Natural killer cell (primary cell): ENCODE measurements around the gene TIGD6. TPM values are rescaled to one million over a fixed set of nuclear protein-coding genes. Genes with fewer than 3 reads are reported as not detected.
A peak's percentile ranks its signal among the peaks of the same experiment; 100 is the strongest.

Experiments
- ATAC-seq, 3 donors: fragments of 150-1000 bp in 2 of 3; fragments of 200-7000 bp in 1 of 3; cut with Tn5 transposase; 1 replicate in 1 of 3; 2 replicates in 2 of 3; pipeline ENCODE4 v1.10.0; 2021; ENCODE audit warnings: mild to moderate bottlenecking in 2 of 3, moderate library complexity in 2 of 3
- DNase-seq, 2 donors: peaks; one replicate each; pipeline versions ENCODE4 v3.0.0 to v3.0.0-alpha.2; 2013 to 2021; ENCODE audit warnings: mixed read lengths in 1 of 2
- H3K27ac ChIP-seq: one replicate; pipeline ENCODE4 v1.5.1; 2013; ENCODE audit warnings: mild to moderate bottlenecking, low read length
- H3K27me3 ChIP-seq: one replicate; pipeline ENCODE4 v1.6.1; 2013; ENCODE audit warnings: low read length; ENCODE audit not compliant: control insufficient read depth, insufficient read depth
- H3K36me3 ChIP-seq: one replicate; pipeline ENCODE4 v1.6.1; 2013; ENCODE audit warnings: low read length; ENCODE audit not compliant: control insufficient read depth, insufficient read depth
- H3K4me1 ChIP-seq: one replicate; pipeline ENCODE4 v1.6.1; 2013; ENCODE audit warnings: low read length; ENCODE audit not compliant: control insufficient read depth, insufficient read depth
- H3K4me3 ChIP-seq: one replicate; pipeline ENCODE4 v1.5.1; 2013; ENCODE audit warnings: low read length
- H3K9me3 ChIP-seq: one replicate; pipeline ENCODE4 v1.6.1; 2013; ENCODE audit warnings: low read length; ENCODE audit not compliant: control insufficient read depth, insufficient read depth
- H3K27ac Mint-ChIP-seq, 2 donors: one replicate each; pipeline ENCODE4 v1.8.0; 2022; ENCODE audit warnings: mild to moderate bottlenecking in 2 of 2, mixed read lengths in 2 of 2, moderate library complexity in 1 of 2
- H3K27me3 Mint-ChIP-seq, 2 donors: one replicate each; pipeline ENCODE4 v1.8.0; 2022; ENCODE audit warnings: low read depth in 2 of 2, mixed read lengths in 2 of 2
- H3K36me3 Mint-ChIP-seq: one replicate; pipeline ENCODE4 v1.8.0; 2022; ENCODE audit warnings: mixed read lengths
- H3K4me1 Mint-ChIP-seq, 2 donors: one replicate each; pipeline ENCODE4 v1.8.0; 2022; ENCODE audit warnings: mixed read lengths in 2 of 2
- H3K4me3 Mint-ChIP-seq: one replicate; pipeline ENCODE4 v1.8.0; 2022; ENCODE audit warnings: mild to moderate bottlenecking, moderate library complexity, mixed read lengths
- H3K9me3 Mint-ChIP-seq, 2 donors: one replicate each; pipeline ENCODE4 v1.8.0; 2022; ENCODE audit warnings: mixed read lengths in 2 of 2
- CTCF ChIP-seq: fragments of 200-600 bp; IDR thresholded peaks from one replicate; pipeline ENCODE4 v1.8.0; 2022; ENCODE audit warnings: antibody characterized with exemption
- WGBS: methylation state at CpG from one replicate; pipeline ENCODE4 v1.1.7; 2013; ENCODE audit warnings: missing lambda C conversion rate; ENCODE audit not compliant: insufficient coverage; 5-methylcytosine and 5-hydroxymethylcytosine counted together
- intact Hi-C: fragments of 100-400 bp; cut with micrococcal nuclease; formaldehyde crosslinking; loops from one replicate; pipeline ENCODE4 v1.14.2; 2022
- total RNA-seq, 4 donors: library from RNA; stranded (reverse); fragments of 120-200 nt in 1 of 4; gene quantifications; one replicate each; pipeline versions ENCODE4 v1.2.3 to v1.2.4, GENCODE V29; 2013 to 2022

The TIGD6 gene
- total RNA-seq, 3 donors from 2014 or later (not counting 1 experiment from before 2014, with no cell fraction given): 1.8 to 3.9 (median 2.5) TPM

DNA sequence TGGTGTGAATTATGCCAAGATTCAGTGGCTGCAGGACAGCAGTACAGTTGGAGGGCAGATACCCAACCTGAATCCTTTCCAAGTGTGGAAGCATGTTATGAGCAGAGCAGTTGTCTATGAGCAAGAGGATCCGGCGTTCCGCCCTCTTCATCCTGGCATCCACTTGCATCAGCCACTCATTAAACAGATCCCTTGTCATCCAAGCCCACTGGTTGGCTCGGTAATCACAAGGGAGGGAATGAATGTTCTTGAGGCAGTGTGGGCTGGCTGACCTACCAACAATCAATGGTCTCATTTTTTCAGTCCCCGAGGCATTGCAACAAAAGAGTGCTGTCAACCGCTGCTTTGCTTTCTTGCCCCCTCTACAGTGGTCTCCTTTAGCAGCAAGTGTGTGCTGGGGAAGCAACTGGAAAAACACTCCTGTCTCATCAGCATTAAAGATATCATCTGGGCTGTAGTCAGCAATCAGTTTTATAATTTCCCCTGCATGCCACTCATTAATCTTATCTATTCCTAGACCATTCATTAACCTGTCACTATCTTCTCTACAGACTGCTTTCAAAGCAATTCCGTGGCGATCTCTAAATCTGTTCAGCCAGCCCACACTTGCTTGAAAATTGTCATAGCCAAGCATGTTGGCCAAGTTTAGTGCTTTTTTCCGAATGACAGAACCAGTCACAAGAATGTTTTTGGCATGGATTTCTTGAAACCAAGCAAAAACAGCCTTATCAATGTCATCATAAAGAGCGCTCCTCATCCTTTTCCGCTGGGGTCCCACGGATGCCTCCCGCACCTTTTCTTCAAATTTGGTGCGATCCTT lies 4.9 kb downstream of the TIGD6 start:
- H3K27me3 ChIP-seq: no peaks in the 10 kb centered on the region
- no peak for TF ChIP-seq CTCF
- Mint-ChIP-seq H3K4me3 (no peak overlapping the region), H3K9me3 (no peaks in the 10 kb centered on the region), H3K4me1 (peaks cover 13 to 17% of the 10 kb centered on the region in 2 donors), H3K36me3 (no peaks in the 10 kb centered on the region), H3K27me3 (no peaks in the 10 kb centered on the region), H3K27ac (no peak overlapping the region)
- no peak for ATAC-seq
- intact Hi-C loops: no loop called here
- H3K9me3 ChIP-seq: no peaks in the 10 kb centered on the region
- 92% methylated on average over 7 of the region's 14 CpGs for WGBS
- no peak overlapping the region for H3K4me3 ChIP-seq
- H3K27ac ChIP-seq: no peak overlapping the region
- H3K36me3 ChIP-seq: peaks cover 5% of the 10 kb centered on the region
- peaks cover 7% of the 10 kb centered on the region for H3K4me1 ChIP-seq
- DNase-seq: no peak

- H3K27ac Mint-ChIP-seq: no peak overlapping the region
Observed at GRCh38 chr5:149993471-149993870, 7.0 kb downstream of the TIGD6 start.

DNA sequence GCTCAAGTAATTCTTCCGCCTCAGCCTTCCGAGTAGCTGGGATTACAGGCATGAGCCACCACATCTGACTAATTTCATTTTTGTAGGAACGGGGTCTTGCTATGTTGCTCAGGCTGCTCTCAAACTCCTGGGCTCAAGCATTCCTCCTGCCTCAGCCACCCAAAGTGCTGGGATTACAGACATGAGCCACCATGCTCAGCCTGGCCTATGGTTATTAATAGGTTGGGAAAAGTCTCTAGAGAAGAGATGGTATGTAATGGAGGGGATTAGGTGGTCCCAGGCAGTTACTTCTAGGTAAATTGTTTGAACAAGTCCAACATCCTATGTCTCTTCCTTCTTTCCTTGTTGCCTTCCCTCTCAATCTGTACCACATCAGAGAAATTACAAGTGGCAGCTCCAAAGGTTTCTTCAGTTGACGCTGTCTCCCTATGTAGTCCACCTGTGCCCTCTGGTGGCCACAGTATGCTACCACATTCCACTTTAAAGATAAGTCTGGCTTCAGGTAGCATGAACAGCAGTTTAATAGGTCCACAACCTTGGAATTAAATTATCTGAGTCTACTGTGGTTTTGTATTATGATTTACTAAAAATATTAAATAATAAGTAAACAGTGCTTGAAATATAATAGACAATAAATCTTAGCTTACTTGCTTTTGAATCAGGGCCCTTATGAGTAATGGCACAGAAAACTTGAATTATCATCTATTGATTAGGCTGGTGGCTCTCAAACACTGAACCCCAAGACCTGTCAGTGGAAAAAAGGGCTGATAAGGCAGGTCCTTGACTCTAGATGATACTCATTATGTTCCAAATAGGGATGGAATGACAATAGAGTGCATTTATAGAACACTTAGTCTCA lies 9.7 kb downstream of the TIGD6 start:
- Mint-ChIP-seq H3K4me3 (no peak overlapping the region), H3K27me3 (no peaks in the 10 kb centered on the region), H3K9me3 (no peaks in the 10 kb centered on the region), H3K36me3 (no peaks in the 10 kb centered on the region), H3K4me1 (no peaks in the 10 kb centered on the region), H3K27ac (no peak overlapping the region)
- peak; percentile 84 to 100 (median 98) for ATAC-seq
- TF ChIP-seq CTCF: peak; percentile 92
- no peak overlapping the region for H3K4me3 ChIP-seq
- intact Hi-C loops: loop anchor here (1.0 to 2.0 kb wide), 2 partner anchors 156 to 354 kb away; no protein-coding TSS in a partner anchor
- peaks cover 5% of the 10 kb centered on the region for H3K36me3 ChIP-seq
- no peak overlapping the region for H3K27ac ChIP-seq
- H3K9me3 ChIP-seq: no peaks in the 10 kb centered on the region
- H3K4me1 ChIP-seq: no peaks in the 10 kb centered on the region
- peak; percentile 48 to 85 for DNase-seq
- 74% methylated on average over 4 of the region's 4 CpGs for WGBS
- H3K27me3 ChIP-seq: no peaks in the 10 kb centered on the region

More at GRCh38 chr5:149993471-149993870, 7.0 kb downstream of the TIGD6 start:
- Histone ChIP-seq H3K36me3 (peaks cover 5% of the 10 kb centered on the region), H3K27me3 (no peaks in the 10 kb centered on the region), H3K27ac (no peak overlapping the region), H3K4me1 (no peaks in the 10 kb centered on the region), H3K4me3 (no peak overlapping the region), H3K9me3 (no peaks in the 10 kb centered on the region)
- Mint-ChIP-seq H3K36me3 (no peaks in the 10 kb centered on the region), H3K4me3 (no peak overlapping the region), H3K9me3 (no peaks in the 10 kb centered on the region), H3K4me1 (no peaks in the 10 kb centered on the region), H3K27me3 (no peaks in the 10 kb centered on the region)
- DNase-seq (no peak), ATAC-seq (no peak)
- no peak for TF ChIP-seq CTCF
- intact Hi-C loops: no loop called here
- 93% methylated on average over 3 of the region's 3 CpGs for WGBS
